GM18499 (cell line): ENCODE data around the gene SLC2A4RG.

Experiments used
- ATAC-seq: cut with Tn5 transposase; IDR thresholded peaks from one replicate; pipeline ENCODE4 v1.9.1; 2021; ENCODE audit warnings: moderate number of reproducible peaks; ENCODE audit not compliant: insufficient read depth, unreplicated experiment

SLC2A4RG gene

DNA sequence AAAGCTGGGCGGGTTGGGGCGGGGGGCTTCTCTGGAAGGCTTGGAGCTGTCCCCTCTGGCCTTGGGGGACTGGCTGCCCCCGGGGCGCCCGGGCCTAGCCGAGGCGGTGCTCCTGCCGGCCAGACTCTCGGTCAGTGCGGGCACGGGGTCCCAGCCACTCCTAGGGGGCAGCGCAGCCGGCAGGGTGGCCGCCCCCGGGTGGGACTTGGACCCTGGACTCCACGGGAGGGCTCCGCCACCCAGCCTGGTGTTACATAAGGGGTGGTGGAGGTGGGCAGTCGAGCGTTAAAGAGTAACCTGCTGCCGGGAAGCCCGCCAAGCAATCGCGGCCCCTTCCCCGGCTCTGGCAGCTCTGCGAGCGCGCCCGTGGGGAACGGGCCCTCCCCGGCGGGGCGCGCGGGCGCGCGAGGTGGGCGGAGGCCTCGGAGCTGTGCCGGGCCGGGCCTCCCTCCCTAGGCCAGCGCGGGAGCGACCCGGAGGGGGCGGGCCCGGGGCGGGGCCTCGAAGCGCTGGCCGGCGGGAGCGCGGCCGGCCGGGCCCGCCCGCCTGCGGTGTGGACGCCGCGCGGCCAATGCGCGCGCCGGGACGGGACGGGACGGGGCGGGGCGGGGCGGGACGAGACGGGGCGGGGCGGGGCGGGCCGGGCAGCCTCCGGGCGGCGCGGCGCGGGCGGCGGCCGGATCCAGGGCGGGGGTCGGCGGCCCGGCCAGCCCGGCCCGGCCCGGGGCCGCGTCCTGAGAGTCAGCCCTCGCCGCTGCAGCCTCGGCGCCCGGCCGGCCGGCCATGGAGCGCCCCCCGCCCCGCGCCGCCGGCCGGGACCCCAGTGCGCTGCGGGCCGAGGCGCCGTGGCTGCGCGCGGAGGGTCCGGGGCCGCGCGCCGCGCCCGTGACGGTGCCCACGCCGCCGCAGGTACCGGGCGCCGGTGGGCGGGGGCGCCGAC is at the start of gene SLC2A4RG:
TSS of gene SLC2A4RG (plus strand) at position 647 of the 940 bp plus-strand sequence. CDS start at position 784, 137 bp downstream.
- no peak for ATAC-seq

DNA sequence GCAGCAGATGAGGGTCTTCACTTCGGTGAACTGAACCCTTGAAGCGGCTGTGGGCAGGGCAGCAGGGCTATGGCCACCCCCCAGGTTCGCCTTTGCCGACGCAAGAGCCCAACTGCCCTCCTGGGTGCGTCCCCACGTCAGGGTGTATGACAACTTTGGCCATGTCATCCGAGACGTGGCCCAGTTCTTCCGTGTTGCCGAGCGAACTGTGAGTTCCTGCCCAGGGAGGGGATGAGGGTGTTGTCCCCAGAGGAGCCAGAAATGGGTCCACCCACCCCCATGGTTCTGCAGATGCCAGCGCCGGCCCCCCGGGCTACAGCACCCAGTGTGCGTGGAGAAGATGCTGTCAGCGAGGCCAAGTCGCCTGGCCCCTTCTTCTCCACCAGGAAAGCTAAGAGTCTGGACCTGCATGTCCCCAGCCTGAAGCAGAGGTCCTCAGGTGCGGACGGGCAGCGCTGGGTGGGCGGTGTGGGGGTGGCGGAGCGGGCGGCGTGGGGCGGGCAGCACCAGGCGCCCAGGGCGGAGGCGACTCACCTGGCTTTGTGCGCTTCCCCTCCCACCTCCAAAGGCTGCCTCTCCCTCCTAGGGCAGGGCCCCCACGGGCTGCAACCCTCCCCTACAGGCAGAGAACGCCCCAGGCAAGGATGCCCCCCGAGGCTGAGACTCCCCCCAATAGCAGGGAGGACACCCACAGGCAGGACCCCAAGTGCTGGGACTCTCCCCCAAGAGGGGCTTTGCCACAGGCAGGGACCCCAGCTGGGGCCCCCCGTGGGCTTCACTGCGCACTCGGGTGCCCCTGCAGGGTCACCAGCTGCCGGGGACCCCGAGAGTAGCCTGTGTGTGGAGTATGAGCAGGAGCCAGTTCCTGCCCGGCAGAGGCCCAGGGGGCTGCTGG is 49.3 kb upstream of the SLC2A4RG start:
- no peak for ATAC-seq

- no peak for ATAC-seq
Measured at GRCh38 chr20:63690898-63691710, 48.5 kb upstream of the SLC2A4RG start.

DNA sequence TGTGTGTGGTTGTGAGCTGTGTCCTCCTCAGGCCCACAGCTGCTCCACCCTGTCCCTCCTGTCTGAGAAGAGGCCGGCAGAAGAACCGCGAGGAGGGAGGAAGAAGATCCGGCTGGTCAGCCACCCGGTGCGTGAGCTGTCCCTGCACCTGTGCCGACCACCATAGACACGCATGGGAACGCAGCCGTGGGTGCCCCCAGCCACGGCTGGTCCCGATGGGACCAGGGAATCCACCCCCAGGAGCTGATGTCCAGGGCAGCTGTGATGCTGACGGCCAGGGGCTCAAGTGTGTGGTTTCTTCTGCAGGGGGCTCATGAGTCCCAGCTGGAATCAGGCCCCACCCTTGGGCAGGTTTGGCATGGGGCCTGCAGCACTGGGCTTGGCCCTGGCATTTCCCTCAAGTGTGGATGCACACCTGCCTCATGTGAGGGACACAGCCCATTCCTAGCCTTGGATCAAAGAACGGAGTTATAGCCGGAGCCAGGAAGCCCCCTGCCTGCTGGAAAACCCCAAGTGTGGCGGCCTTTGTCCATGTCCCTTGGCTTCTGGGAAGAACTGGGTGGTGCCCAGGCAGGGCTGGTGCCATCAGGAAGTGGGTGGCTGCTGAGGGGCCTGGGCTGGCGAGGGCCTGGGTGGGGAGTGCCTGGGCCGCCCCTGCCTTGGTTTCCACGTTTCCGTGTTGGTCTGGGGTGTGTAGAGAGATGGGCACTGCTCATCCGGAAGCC is 47.7 kb upstream of the SLC2A4RG start:
- no peak for ATAC-seq

- ATAC-seq: no peak
Measured at GRCh38 chr20:63692436-63693082, 47.0 kb upstream of the SLC2A4RG start.

GRCh38 chr20:63693083-63693732 is 46.4 kb upstream of the SLC2A4RG start:
- no peak for ATAC-seq

GRCh38 chr20:63693733-63694583 is 45.6 kb upstream of the SLC2A4RG start:
- no peak for ATAC-seq

DNA sequence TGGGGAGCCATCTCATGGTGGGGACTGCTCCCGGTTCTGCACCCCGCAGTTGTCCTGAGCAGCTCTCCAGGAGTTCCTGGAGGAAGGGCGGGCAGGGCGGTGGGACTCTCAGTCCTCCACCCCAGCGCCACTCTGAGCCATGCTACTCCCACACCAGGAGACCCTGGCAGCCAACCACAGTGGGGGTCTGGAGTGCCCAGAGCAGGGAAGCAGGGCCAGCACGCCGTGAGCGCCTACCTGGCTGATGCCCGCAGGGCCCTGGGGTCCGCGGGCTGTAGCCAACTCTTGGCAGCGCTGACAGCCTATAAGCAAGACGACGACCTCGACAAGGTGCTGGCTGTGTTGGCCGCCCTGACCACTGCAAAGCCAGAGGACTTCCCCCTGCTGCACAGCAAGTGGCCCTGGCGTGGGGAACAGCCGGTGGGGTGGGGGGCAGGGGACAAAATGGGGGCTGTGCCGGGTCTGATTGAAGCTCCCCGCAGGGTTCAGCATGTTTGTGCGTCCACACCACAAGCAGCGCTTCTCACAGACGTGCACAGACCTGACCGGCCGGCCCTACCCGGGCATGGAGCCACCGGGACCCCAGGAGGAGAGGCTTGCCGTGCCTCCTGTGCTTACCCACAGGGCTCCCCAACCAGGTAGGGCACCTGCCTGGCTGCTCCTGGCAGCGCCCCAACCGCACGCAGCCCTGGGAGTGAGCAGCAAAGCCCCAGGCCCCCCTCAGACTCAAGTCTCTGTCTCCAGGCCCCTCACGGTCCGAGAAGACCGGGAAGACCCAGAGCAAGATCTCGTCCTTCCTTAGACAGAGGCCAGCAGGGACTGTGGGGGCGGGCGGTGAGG is 44.8 kb upstream of the SLC2A4RG start:
- ATAC-seq: no peak

DNA sequence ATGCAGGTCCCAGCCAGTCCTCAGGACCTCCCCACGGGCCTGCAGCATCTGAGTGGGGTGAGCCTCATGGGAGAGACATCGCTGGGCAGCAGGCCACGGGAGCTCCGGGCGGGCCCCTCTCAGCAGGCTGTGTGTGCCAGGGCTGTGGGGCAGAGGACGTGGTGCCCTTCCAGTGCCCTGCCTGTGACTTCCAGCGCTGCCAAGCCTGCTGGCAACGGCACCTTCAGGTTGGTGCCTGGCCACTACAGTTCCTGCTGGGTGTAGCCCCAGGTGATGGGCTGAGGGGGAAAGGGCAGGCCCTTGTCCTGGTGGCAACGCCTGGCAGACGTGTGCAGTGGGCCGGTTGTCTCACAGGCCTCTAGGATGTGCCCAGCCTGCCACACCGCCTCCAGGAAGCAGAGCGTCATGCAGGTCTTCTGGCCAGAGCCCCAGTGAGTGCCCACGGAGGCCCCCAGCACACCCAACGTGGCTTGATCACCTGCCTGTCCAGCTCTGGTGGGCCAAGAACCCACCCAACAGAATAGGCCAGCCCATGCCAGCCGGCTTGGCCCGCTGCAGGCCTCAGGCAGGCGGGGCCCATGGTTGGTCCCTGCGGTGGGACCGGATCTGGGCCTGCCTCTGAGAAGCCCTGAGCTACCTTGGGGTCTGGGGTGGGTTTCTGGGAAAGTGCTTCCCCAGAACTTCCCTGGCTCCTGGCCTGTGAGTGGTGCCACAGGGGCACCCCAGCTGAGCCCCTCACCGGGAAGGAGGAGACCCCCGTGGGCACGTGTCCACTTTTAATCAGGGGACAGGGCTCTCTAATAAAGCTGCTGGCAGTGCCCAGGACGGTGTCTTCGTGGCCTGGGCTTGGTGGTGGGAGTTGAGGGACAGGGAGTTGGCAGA is 43.9 kb upstream of the SLC2A4RG start:
- no peak for ATAC-seq

GRCh38 chr20:63696306-63696627 is 43.3 kb upstream of the SLC2A4RG start:
- ATAC-seq: no peak

- ATAC-seq: no peak
Measured at GRCh38 chr20:63696628-63697356, 42.8 kb upstream of the SLC2A4RG start, which contains the start of gene TNFRSF6B. Gene TNFRSF6B, plus strand, starts transcription at chr20:63696652. Its CDS starts 116 bp downstream, at chr20:63696768.

DNA sequence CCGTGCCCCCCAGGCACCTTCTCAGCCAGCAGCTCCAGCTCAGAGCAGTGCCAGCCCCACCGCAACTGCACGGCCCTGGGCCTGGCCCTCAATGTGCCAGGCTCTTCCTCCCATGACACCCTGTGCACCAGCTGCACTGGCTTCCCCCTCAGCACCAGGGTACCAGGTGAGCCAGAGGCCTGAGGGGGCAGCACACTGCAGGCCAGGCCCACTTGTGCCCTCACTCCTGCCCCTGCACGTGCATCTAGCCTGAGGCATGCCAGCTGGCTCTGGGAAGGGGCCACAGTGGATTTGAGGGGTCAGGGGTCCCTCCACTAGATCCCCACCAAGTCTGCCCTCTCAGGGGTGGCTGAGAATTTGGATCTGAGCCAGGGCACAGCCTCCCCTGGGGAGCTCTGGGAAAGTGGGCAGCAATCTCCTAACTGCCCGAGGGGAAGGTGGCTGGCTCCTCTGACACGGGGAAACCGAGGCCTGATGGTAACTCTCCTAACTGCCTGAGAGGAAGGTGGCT is 42.2 kb upstream of the SLC2A4RG start:
- no peak for ATAC-seq

DNA sequence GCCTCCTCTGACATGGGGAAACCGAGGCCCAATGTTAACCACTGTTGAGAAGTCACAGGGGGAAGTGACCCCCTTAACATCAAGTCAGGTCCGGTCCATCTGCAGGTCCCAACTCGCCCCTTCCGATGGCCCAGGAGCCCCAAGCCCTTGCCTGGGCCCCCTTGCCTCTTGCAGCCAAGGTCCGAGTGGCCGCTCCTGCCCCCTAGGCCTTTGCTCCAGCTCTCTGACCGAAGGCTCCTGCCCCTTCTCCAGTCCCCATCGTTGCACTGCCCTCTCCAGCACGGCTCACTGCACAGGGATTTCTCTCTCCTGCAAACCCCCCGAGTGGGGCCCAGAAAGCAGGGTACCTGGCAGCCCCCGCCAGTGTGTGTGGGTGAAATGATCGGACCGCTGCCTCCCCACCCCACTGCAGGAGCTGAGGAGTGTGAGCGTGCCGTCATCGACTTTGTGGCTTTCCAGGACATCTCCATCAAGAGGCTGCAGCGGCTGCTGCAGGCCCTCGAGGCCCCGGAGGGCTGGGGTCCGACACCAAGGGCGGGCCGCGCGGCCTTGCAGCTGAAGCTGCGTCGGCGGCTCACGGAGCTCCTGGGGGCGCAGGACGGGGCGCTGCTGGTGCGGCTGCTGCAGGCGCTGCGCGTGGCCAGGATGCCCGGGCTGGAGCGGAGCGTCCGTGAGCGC is 41.6 kb upstream of the SLC2A4RG start:
- ATAC-seq: no peak

GRCh38 chr20:63698739-63699465 is 40.7 kb upstream of the SLC2A4RG start:
- ATAC-seq: no peak
